GM21447 (cell line): ENCODE measurements around the gene DNER.
A peak's percentile ranks its signal among the peaks of the same experiment; 100 is the strongest.
"Not testable (repeated sequence)": the region's sequence is repeated elsewhere in the genome, so short reads cannot be mapped to it uniquely, and the experiment has no call there.

ENCODE experiments used
- ATAC-seq: cut with Tn5 transposase; IDR thresholded peaks from one replicate; pipeline ENCODE4 v1.9.1; 2021; ENCODE audit not compliant: unreplicated experiment

The DNER gene

GRCh38 chr2:229714080-229714735 lies at the start of gene DNER:
TSS of gene DNER (minus strand) at chr2:229714555. CDS start at chr2:229714423, 132 bp downstream.
- peak; percentile 70 for ATAC-seq

GRCh38 chr2:229761663-229762062 lies 47.3 kb upstream of the DNER start:
- no peak for ATAC-seq

GRCh38 chr2:229757462-229757861 lies 43.1 kb upstream of the DNER start:
- not testable (repeated sequence) for ATAC-seq

GRCh38 chr2:229752970-229753729 lies 38.8 kb upstream of the DNER start:
- no peak for ATAC-seq

GRCh38 chr2:229749779-229750178 lies 35.4 kb upstream of the DNER start:
- no peak for ATAC-seq

- ATAC-seq, result no peak
Observed at GRCh38 chr2:229748950-229749349, 34.6 kb upstream of the DNER start.

GRCh38 chr2:229742691-229743090 lies 28.3 kb upstream of the DNER start:
- ATAC-seq, result not testable (repeated sequence)

GRCh38 chr2:229740279-229740678 lies 25.9 kb upstream of the DNER start:
- no peak for ATAC-seq

GRCh38 chr2:229738024-229738625 lies 23.8 kb upstream of the DNER start:
- no peak for ATAC-seq

- no peak for ATAC-seq
Observed at GRCh38 chr2:229734410-229734809, 20.1 kb upstream of the DNER start.

GRCh38 chr2:229733611-229734245 lies 19.4 kb upstream of the DNER start:
- ATAC-seq, result no peak

GRCh38 chr2:229732897-229733296 lies 18.5 kb upstream of the DNER start:
- ATAC-seq, result no peak

GRCh38 chr2:229731916-229732315 lies 17.6 kb upstream of the DNER start:
- ATAC-seq, result no peak

GRCh38 chr2:229731363-229731762 lies 17.0 kb upstream of the DNER start:
- ATAC-seq, result no peak

- ATAC-seq, result no peak
Observed at GRCh38 chr2:229728370-229728769, 14.0 kb upstream of the DNER start.

- no peak for ATAC-seq
Observed at GRCh38 chr2:229726643-229727042, 12.3 kb upstream of the DNER start.

GRCh38 chr2:229725716-229726574 lies 11.6 kb upstream of the DNER start:
- ATAC-seq, result no peak

GRCh38 chr2:229723192-229723591 lies 8.8 kb upstream of the DNER start:
- not testable (repeated sequence) for ATAC-seq

GRCh38 chr2:229719926-229720647 lies 5.7 kb upstream of the DNER start:
- no peak for ATAC-seq

- no peak for ATAC-seq
Observed at GRCh38 chr2:229718057-229718456, 3.7 kb upstream of the DNER start.
